ENCODE results near the gene PAK6.

PAK6 gene

GRCh38 chr15:40298216-40298935, 59.5 kb downstream of the PAK6 start:
- no peak overlapping the region for H3K27ac ChIP-seq (ENCODE audit: low read length)
- H3K27me3 ChIP-seq (replicated peaks; ENCODE audit: insufficient read depth, low read length) = peaks cover 25% of the 10 kb centered on the region
- no peak for DNase-seq
- no peak overlapping the region for H3K4me2 ChIP-seq (ENCODE audit: low read depth, low read length)
- H3F3A ChIP-seq (ENCODE audit: insufficient read depth, low read length) = no peaks in the 10 kb centered on the region
- no peak overlapping the region for H3K4me3 ChIP-seq (ENCODE audit: low read length)
- H3K9ac ChIP-seq (ENCODE audit: low read length) = no peak overlapping the region
- H3K79me2 ChIP-seq (ENCODE audit: low read length) = no peaks in the 10 kb centered on the region
- H3K9me3 ChIP-seq (replicated peaks; ENCODE audit: insufficient read depth, low read length) = no peaks in the 10 kb centered on the region
- no peaks in the 10 kb centered on the region for H3K9me2 ChIP-seq (replicated peaks; ENCODE audit: insufficient read depth, low read length)
- no peaks in the 10 kb centered on the region for H4K20me1 ChIP-seq (ENCODE audit: insufficient read depth, low read length)
- H3K4me1 ChIP-seq (ENCODE audit: low read length) = no peaks in the 10 kb centered on the region
- no peak overlapping the region for H2AFZ ChIP-seq (ENCODE audit: low read length)
- TF ChIP-seq EZH2phosphoT487 (IDR thresholded peaks at IDR 0.05; ENCODE audit: low read length) (no peak), EZH2 (optimal IDR thresholded peaks at IDR 0.05; ENCODE audit: low read depth, low read length) (no peak), CTCF (IDR thresholded peaks at IDR 0.05; ENCODE audit: low read length) (no peak)
- H3K36me3 ChIP-seq (replicated peaks; ENCODE audit: insufficient read depth, low read length) = no peaks in the 10 kb centered on the region

GRCh38 chr15:40300367-40300766, 61.5 kb downstream of the PAK6 start:
- no peak overlapping the region for H2AFZ ChIP-seq (ENCODE audit: low read length)

GRCh38 chr15:40300771-40301170, 61.9 kb downstream of the PAK6 start:
- Histone ChIP-seq H3K9me2 (replicated peaks; ENCODE audit: insufficient read depth, low read length) (no peaks in the 10 kb centered on the region), H4K20me1 (ENCODE audit: insufficient read depth, low read length) (no peaks in the 10 kb centered on the region), H3K27me3 (replicated peaks; ENCODE audit: insufficient read depth, low read length) (peaks cover 16% of the 10 kb centered on the region; the same call in 1 of the 2 replicates), H3K4me1 (ENCODE audit: low read length) (no peaks in the 10 kb centered on the region), H3K27ac (ENCODE audit: low read length) (no peak overlapping the region), H3F3A (ENCODE audit: insufficient read depth, low read length) (no peaks in the 10 kb centered on the region), H2AFZ (ENCODE audit: low read length) (no peak overlapping the region), H3K9me3 (replicated peaks; ENCODE audit: insufficient read depth, low read length) (no peaks in the 10 kb centered on the region), H3K4me3 (ENCODE audit: low read length) (no peak overlapping the region), H3K9ac (ENCODE audit: low read length) (no peak overlapping the region), H3K4me2 (ENCODE audit: low read depth, low read length) (no peak overlapping the region), H3K79me2 (ENCODE audit: low read length) (no peaks in the 10 kb centered on the region), H3K36me3 (replicated peaks; ENCODE audit: insufficient read depth, low read length) (no peaks in the 10 kb centered on the region)
- no peak for TF ChIP-seq EZH2phosphoT487 (IDR thresholded peaks at IDR 0.05; ENCODE audit: low read length)
- no peak for TF ChIP-seq EZH2 (optimal IDR thresholded peaks at IDR 0.05; ENCODE audit: low read depth, low read length)
- TF ChIP-seq CTCF (IDR thresholded peaks at IDR 0.05; ENCODE audit: low read length) = no peak
- DNase-seq = no peak

More at GRCh38 chr15:40300367-40300766, 61.5 kb downstream of the PAK6 start:
- H3K4me3 ChIP-seq (ENCODE audit: low read length) = no peak overlapping the region
- no peaks in the 10 kb centered on the region for H3K79me2 ChIP-seq (ENCODE audit: low read length)
- no peak overlapping the region for H3K9ac ChIP-seq (ENCODE audit: low read length)
- peaks cover 20% of the 10 kb centered on the region; the same call in 1 of the 2 replicates for H3K27me3 ChIP-seq (replicated peaks; ENCODE audit: insufficient read depth, low read length)
- H3K27ac ChIP-seq (ENCODE audit: low read length) = no peak overlapping the region
- no peak for DNase-seq
- H3K4me2 ChIP-seq (ENCODE audit: low read depth, low read length) = no peak overlapping the region
- no peaks in the 10 kb centered on the region for H3K36me3 ChIP-seq (replicated peaks; ENCODE audit: insufficient read depth, low read length)
- no peaks in the 10 kb centered on the region for H4K20me1 ChIP-seq (ENCODE audit: insufficient read depth, low read length)
- H3K9me3 ChIP-seq (replicated peaks; ENCODE audit: insufficient read depth, low read length) = no peaks in the 10 kb centered on the region
- no peaks in the 10 kb centered on the region for H3K9me2 ChIP-seq (replicated peaks; ENCODE audit: insufficient read depth, low read length)
- H3K4me1 ChIP-seq (ENCODE audit: low read length) = no peaks in the 10 kb centered on the region
- TF ChIP-seq CTCF (IDR thresholded peaks at IDR 0.05; ENCODE audit: low read length) = no peak
- no peak for TF ChIP-seq EZH2 (optimal IDR thresholded peaks at IDR 0.05; ENCODE audit: low read depth, low read length)
- TF ChIP-seq EZH2phosphoT487 (IDR thresholded peaks at IDR 0.05; ENCODE audit: low read length) = no peak
- H3F3A ChIP-seq (ENCODE audit: insufficient read depth, low read length) = no peaks in the 10 kb centered on the region
